ENCODE data around the gene DPH3. TPM values are rescaled to one million over a fixed set of nuclear protein-coding genes. Genes with fewer than 3 reads are reported as not detected.

Gene DPH3
- total and polyA plus RNA-seq, 2 donors (not counting 3 experiments of a cell fraction or from before 2014, with no cell fraction given) = 7.7 to 28.7 TPM

DNA sequence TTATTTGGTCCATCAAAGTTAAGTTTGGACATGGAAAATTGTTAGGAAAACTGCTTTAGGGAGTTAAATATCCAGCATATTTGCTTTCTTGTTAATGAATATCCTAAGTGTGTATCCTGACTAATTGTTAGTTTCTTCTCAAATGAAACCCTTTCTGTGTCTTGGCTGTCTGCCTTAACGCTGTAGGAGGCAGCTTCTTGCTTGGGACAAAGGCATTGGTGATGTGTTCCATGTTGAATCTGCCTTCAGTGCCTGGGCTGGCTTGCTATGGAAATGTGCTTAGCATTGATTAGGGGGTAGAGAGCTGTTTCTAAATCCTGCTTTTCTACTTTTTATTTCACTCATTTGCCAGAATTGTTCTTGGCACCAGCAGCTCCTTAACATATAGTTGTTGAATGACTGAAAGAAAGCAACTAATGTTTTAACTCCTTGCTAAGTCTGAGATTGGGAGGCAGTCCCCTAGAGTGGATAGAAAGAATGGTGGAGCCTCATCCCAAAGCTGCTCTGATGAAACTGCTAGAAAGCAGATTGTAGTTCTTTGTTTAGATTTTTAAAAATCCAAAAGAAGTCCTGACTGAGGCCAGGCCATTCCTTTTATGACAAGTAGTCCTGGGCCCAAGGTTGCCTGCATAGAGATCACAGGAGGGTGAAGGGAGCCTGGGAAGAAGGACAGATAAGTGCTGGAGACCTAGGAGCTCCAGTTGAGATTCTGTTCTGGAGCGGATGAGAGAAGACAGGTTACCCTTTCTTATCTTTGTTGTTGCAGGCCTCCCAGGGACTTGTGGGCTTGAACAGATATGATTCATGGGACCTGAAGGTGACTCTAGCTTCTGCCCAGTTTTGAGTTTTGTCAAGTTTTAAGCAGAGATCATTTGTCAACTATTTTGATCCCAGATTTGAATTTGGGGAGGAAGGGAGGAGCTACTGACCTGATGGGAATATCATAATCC, 39.6 kb upstream of the DPH3 start:
- ChIA-PET CTCF (interaction anchor here (1.2 to 4.2 kb wide), 4 partner anchors 14 to 225 kb away, joined by 3 to 21 read pairs (median 9); no protein-coding TSS in a partner anchor), POLR2A (no interaction called here)
- Histone ChIP-seq H3K9me1 (replicated peaks; ENCODE audit: control insufficient read depth, extremely low read depth, insufficient read depth, low read length) (no peaks in the 10 kb centered on the region), H3K27me3 (ENCODE audit: control insufficient read depth in 2 of 2, insufficient read depth in 2 of 2, low read length in 2 of 2) (no peaks in the 10 kb centered on the region), H3K79me2 (ENCODE audit: control insufficient read depth, insufficient read depth, low read length) (no peaks in the 10 kb centered on the region), H2AFZ (ENCODE audit: low read depth, low read length) (no peak overlapping the region), H3K4me3 (replicated peaks in 1 of 3; ENCODE audit: insufficient read depth in 1 of 3, low read depth in 1 of 3, low read length in 3 of 3) (no peak overlapping the region), H3K4me2 (ENCODE audit: insufficient read depth, low read length) (no peak overlapping the region), H4K20me1 (replicated peaks; ENCODE audit: control insufficient read depth, extremely low read depth, insufficient read depth, low read length) (peaks cover 2% of the 10 kb centered on the region), H3K36me3 (ENCODE audit: control insufficient read depth in 2 of 2, extremely low read depth in 1 of 2, insufficient read depth in 2 of 2, low read length in 2 of 2) (peaks cover 0 to 2% of the 10 kb centered on the region in 2 experiments), H3K9ac (replicated peaks; ENCODE audit: extremely low read depth, insufficient read depth, low read length) (no peak overlapping the region), H3K27ac (ENCODE audit: insufficient read depth, low read depth, low read length) (no peak overlapping the region), H3K4me1 (ENCODE audit: control insufficient read depth, extremely low read depth, insufficient read depth, low read length) (no peaks in the 10 kb centered on the region), H3K9me3 (replicated peaks; ENCODE audit: control insufficient read depth, insufficient read depth, low read length) (no peaks in the 10 kb centered on the region)
- intact Hi-C loops (cut with micrococcal nuclease) = loop anchor here (5.0 kb wide), 1 partner anchor 213 kb away; no protein-coding TSS in a partner anchor
- TF ChIP-seq POLR2AphosphoS5 (IDR thresholded peaks at IDR 0.05; ENCODE audit: insufficient read depth, low read depth, low read length) = no peak
- no peak for TF ChIP-seq JUN (IDR thresholded peaks at IDR 0.05; ENCODE audit: borderline replicate concordance, insufficient read depth, insufficient read length, low read depth)
- TF ChIP-seq, protein P1, sequence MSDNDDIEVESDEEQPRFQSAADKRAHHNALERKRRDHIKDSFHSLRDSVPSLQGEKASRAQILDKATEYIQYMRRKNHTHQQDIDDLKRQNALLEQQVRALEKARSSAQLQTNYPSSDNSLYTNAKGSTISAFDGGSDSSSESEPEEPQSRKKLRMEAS (IDR thresholded peaks at IDR 0.05; ENCODE audit: insufficient read depth, insufficient read length) = no peak
- TF ChIP-seq, protein P2, sequence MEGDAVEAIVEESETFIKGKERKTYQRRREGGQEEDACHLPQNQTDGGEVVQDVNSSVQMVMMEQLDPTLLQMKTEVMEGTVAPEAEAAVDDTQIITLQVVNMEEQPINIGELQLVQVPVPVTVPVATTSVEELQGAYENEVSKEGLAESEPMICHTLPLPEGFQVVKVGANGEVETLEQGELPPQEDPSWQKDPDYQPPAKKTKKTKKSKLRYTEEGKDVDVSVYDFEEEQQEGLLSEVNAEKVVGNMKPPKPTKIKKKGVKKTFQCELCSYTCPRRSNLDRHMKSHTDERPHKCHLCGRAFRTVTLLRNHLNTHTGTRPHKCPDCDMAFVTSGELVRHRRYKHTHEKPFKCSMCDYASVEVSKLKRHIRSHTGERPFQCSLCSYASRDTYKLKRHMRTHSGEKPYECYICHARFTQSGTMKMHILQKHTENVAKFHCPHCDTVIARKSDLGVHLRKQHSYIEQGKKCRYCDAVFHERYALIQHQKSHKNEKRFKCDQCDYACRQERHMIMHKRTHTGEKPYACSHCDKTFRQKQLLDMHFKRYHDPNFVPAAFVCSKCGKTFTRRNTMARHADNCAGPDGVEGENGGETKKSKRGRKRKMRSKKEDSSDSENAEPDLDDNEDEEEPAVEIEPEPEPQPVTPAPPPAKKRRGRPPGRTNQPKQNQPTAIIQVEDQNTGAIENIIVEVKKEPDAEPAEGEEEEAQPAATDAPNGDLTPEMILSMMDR (IDR thresholded peaks at IDR 0.05; ENCODE audit: extremely low read depth in 1 of 2, insufficient read depth in 1 of 2, low read depth in 1 of 2, low read length in 2 of 2) = no peak
- TF ChIP-seq GATA2 (IDR thresholded peaks at IDR 0.05; ENCODE audit: insufficient read depth, insufficient read length, low read depth, low read length) = no peak
- TF ChIP-seq EZH2 (IDR thresholded peaks at IDR 0.05; ENCODE audit: borderline replicate concordance, low read depth, low read length, severe bottlenecking) = no peak
- TF ChIP-seq MYC (IDR thresholded peaks at IDR 0.05; ENCODE audit: low read depth, low read length) = no peak
- TF ChIP-seq FOS (IDR thresholded peaks at IDR 0.05; ENCODE audit: borderline replicate concordance, insufficient read depth, low read length) = no peak
- no peak for TF ChIP-seq POLR2A (IDR thresholded peaks at IDR 0.05; ENCODE audit: low read depth, low read length)
- no peak for DNase-seq (ENCODE audit: low read depth, low spot score)
- FAIRE-seq = peak; percentile 31
- BruUV-seq (replicated peaks) = no TSS peak
- dilution Hi-C loops (cut with MboI; ENCODE audit: extremely low pct_ligation_motif_present, low sequenced_read_pairs) = no loop called here
